Measurements from ENCODE around the gene DENR. TPM values are rescaled to one million over a fixed set of nuclear protein-coding genes. Genes with fewer than 3 reads are reported as not detected.

The DENR gene
- total and polyA plus RNA-seq, 2 of the 13 experiments (the other 11 are each of a cell fraction or from before 2014, with no cell fraction given) = 30.0 to 59.1 TPM

DNA sequence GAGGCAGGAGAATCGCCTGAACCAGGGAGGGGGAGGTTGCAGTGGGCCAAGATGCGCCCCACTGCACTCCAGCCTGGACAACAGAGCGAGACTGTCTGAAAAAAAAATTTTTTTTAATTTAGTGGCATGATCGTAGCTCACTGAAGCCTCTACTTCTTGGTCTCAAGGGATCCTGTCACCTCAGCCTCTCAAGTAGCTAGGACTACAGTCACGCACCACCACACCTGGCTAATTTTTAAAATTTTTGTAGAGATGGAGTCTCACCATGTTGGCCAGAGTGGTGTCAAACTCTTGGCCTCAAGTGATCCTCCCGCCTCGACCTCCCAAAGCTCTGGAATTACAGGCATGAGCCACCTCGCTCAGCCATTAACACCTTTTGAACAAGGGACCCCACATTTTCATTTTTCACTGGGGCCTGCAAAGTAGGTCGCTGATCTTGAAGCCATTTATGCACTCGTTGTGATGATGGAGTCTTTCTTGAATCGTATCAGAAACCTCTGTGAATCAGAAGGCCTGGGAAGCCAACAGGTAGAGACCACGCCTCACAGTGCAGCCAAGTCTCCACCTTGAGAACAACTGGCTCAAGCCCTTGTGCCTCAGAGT, 27.9 kb upstream of the DENR start:
- Histone ChIP-seq H3K9me3 (ENCODE audit: low read length) (no peaks in the 10 kb centered on the region), H3K4me2 (ENCODE audit: low read depth, low read length) (no peak overlapping the region), H3K27me3 (ENCODE audit: control insufficient read depth in 1 of 2, insufficient read depth in 2 of 2, low read length in 2 of 2) (no peaks in the 10 kb centered on the region), H2AFZ (ENCODE audit: low read length) (no peak overlapping the region), H3K36me3 (replicated peaks in 1 of 2; ENCODE audit: control insufficient read depth in 1 of 2, insufficient read depth in 2 of 2, low read length in 2 of 2) (no peaks in the 10 kb centered on the region), H3K4me3 (replicated peaks in 1 of 3; ENCODE audit: insufficient read depth in 1 of 3, low read depth in 2 of 3, low read length in 3 of 3) (no peak overlapping the region), H4K20me1 (ENCODE audit: insufficient read depth, low read length) (no peaks in the 10 kb centered on the region), H3K4me1 (ENCODE audit: insufficient read depth, low read length) (peaks cover 85% of the 10 kb centered on the region), H3K79me2 (ENCODE audit: insufficient read depth, low read length) (no peaks in the 10 kb centered on the region), H3K27ac (ENCODE audit: extremely low read length, insufficient read depth, low read length) (no peak overlapping the region), H3K9ac (ENCODE audit: insufficient read depth, low read depth, low read length) (no peak overlapping the region)
- intact Hi-C loops (cut with micrococcal nuclease; ENCODE audit: unreplicated experiment) = loop anchor here (10.0 kb wide), 1 partner anchor 50 kb away; no protein-coding TSS in a partner anchor
- BruUV-seq (replicated peaks) = no TSS peak
- no peak for TF ChIP-seq PPARG (CRISPR knock-in tag; conservative IDR thresholded peaks at IDR 0.05)
- no peak for TF ChIP-seq TIGD3 (CRISPR knock-in tag; IDR thresholded peaks at IDR 0.05; ENCODE audit: borderline replicate concordance)
- TF ChIP-seq ZNF776 (CRISPR knock-in tag; IDR thresholded peaks at IDR 0.05) = no peak
- no peak for TF ChIP-seq NFIB (CRISPR knock-in tag; IDR thresholded peaks at IDR 0.05; ENCODE audit: borderline replicate concordance)
- TF ChIP-seq RBM39 (IDR thresholded peaks at IDR 0.05; ENCODE audit: low read depth, low read length, poor library complexity, severe bottlenecking) = no peak
- TF ChIP-seq NCOR1 (IDR thresholded peaks at IDR 0.05; ENCODE audit: borderline replicate concordance, low read length) = no peak
- no peak for TF ChIP-seq ZNF773 (CRISPR knock-in tag; IDR thresholded peaks at IDR 0.05; ENCODE audit: borderline replicate concordance)
- TF ChIP-seq MATR3 (CRISPR knock-in tag; IDR thresholded peaks at IDR 0.05) = no peak
- no peak for TF ChIP-seq ETV6 (CRISPR knock-in tag; conservative IDR thresholded peaks at IDR 0.05)
- no peak for TF ChIP-seq KLF16 (CRISPR knock-in tag; IDR thresholded peaks at IDR 0.05)
- no peak for TF ChIP-seq POLR2AphosphoS2 (IDR thresholded peaks at IDR 0.05; ENCODE audit: low read depth, low read length)
- ATAC-seq (no peak), DNase-seq (ENCODE audit: low spot score) (no peak), FAIRE-seq (no peak)
- WGBS (ENCODE audit: low lambda C conversion rate) = 94% methylated on average over 12 of the region's 12 CpGs
- ChIA-PET POLR2A (no interaction called here), CTCF (ENCODE audit: low intra/inter-chr PET ratio, low total read pairs) (no interaction called here)
- in situ Hi-C loops (cut with HindIII; ENCODE audit: extremely low pct_ligation_motif_present, low pct_unique_long_range_greater_than_20kb) = no loop called here
